Kasumi-1 (cell line): ENCODE data around the gene MPG.

Experiments used
- DNase-seq, 2 experiments: peaks; one replicate each; lab custom pipeline; 2025; lab: John Stamatoyannopoulos, UW

The MPG gene

DNA sequence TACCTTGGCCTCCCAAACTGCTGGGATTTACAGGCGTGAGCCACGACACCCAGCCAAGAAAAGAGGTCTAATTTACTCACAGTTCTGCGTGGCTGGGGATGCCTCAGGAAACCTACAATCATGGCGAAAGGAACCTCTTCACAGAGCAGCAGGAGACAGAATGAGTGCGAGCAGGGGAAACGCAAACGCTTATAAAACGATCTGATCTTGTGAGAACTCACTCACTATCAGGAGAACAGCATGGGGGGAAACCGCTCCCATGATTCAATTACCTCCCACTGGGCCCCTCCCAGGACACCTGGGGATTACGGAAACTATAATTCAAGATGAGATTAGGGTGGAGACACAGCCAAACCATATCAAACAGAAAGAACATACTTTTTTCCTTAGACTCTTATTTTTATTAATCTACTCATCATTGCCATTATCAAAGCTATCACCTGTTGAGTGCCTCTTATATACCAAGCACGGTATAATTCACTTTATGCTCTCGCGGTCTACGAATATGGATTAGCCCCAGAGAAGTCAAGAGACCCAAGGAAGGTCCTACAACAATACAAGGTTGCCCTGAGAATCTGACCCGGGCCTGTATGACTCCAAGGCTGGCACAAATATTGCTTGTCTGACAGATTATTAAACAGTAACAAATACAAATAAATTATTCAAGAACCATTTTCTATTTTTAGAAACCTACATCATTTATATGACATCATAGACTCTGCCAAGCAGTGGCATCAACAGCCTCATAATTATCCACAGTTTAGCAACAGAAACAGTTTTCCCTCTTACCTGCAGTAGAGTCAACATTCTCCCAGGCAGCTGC, 27.0 kb upstream of the MPG start:
- DNase-seq, result no peak

GRCh38 chr16:53346-54236, 24.4 kb upstream of the MPG start, which contains the start of the genes POLR3K and SNRNP25:
TSS of gene POLR3K (minus strand) at chr16:53608. CDS start at chr16:53586, 22 bp downstream.
TSS of gene SNRNP25 (plus strand) at chr16:53828. CDS start at chr16:54017, 189 bp downstream.
- peak; percentile 78 to 81 for DNase-seq

DNA sequence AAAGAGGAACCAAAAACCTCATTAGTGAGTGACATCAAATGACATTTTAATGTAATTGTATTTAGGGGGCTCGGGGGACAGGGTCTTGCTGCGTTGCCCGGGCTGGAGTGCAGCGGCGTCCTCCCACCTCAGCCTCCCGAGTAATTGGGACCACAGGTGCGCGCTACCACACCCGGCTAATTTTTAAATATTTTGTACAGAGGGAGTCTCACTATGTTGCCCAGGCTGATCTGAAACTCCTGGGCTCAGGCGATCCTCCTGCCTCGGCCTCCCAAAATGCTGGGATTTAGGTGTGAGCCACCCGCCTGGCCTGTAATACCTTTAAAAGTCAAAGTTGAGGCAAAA, 23.8 kb upstream of the MPG start:
- DNase-seq, result no peak

DNA sequence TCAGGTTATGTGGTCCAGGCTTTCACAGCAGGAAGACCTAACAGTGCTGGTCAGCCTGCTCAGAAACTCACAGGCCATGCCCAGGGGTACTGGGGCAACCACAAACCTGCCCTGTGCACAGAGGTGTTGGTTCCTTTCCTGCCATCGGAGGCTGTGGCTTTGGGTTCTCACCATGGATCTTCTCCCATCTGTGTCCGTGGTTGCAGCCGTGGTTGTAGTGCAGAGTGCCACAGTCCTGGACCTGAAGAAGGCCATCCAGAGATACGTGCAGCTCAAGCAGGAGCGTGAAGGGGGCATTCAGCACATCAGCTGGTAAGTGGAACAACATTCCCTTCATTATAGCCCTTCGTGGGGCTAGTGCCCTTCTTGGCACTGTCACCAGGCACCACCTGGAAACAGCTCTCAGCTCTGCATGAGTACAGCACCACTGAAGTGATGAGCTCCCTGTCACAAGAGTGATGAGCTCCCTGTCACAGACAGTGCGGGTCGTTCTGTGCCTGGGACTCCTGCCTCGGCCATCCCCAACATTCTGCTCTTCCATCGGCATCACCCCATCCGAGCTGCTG, 22.4 kb upstream of the MPG start:
- DNase-seq, result no peak

- DNase-seq, result no peak
These were observed 21.6 kb upstream of the MPG start for GRCh38 chr16:56231-56927.

DNA sequence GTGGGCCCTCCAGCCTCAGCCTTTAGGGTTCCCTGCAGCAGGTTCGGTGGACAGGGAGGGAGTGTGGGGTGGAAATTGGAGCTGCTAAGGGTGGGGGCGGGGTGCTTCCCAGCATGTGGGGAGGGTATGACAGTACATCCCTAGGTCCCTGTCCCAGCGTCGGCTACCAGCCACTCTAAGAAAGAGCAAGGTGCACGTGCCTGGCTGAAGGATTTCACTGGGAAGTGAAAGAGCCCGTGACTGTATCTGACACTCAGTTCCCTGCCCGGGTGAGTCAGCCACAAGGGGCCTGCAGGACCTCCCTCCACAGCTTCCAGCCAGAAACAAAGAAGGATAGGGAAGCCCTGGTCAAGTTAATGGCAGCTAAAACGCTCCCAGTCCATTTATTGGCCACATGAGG, 20.3 kb upstream of the MPG start:
- no peak for DNase-seq

GRCh38 chr16:58491-59439, 19.3 kb upstream of the MPG start:
- no peak for DNase-seq

DNA sequence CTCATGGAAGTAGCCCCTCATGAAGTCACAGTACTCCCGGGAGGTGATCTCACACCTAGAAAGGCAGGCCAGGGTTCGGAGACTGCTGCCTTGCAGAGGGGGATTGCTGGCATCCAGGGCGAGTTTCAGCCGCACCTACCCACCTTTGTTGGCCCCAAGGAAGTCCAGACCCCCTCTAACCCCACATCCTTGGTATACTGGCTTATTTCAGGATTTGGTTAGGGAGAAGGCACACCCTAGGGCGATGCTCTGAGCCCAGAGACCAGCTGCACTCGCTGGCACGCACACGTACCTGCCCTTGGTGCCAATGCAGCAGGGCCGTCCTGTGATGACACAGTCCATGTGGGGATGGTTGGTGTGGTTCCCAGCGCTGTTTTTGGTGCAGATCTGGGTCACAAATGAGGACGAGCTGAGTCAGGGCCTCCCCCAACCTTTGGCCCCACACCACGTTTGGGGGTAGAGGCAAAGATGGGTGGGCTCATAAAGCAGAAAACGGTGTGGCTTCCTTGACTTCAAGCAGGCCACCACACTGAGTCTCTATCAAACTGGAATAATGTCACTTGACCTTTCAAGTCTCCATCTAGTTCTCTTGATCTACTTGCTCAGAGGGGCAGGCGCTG, 18.5 kb upstream of the MPG start:
- DNase-seq, result no peak

DNA sequence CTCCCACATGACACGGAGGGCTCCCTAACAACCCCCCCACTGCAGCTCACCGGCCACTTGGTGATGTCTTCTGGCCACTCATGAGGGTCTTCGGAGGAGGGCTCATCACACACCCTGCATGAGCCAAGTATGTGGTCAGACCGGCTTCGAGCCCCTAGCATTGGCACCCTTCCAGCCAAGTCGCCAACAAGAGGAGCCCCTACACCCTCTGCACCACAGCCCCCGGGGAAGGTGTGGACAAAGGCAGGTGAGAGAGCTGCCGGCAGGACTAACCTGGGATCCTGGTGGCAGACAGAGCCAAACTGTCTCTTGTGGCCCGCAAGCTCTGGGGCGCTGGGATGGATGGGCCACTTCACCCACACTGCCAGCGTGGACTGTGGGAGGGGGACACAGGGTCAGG, 17.9 kb upstream of the MPG start:
- no peak for DNase-seq

DNA sequence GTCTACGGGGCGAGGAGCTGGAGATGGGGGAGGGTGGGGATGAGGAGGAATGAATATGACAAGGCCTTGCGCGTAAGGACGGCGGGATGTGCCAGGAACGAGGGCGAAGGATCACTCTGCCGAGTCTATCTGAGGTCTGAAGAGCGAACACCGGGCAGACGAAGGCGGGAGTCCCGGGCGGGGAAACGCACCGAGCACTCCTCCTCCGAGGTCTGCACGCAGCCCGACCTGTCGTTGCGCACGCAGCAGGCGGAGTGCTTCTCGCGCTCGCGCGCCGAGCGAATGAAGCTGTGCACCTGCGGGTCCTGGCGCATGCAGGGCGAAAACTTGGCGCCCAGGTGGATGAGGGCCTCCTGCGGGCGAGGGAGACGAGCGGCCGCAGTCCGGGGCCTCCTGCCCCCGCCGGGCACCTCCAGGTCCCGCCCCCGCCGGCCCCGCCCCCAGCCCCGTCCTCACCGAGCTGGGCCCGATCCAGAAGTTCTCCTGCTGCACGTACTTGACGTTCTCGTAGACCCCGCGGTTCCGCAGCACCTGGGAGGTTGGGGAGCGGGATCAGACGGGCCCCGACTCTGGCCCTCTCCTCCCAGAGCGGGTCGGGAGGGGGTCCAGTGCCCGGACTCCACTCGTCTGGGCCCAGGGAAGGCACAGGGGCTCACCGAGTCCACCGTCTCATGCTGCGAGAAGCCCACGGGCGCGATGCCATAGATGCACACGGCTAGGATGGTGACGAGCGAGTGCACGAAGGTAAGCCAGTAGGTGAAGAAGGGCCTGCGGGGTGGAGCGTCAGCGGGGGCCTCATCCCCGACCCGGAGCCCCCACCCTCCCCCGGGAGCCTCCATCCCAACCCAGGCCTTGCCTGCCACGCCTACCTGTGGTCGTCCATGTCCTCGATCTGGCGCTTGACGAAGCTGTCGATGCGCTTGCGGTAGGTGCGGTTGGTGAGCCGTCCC, 16.8 kb upstream of the MPG start:
- no peak for DNase-seq

GRCh38 chr16:61879-62281, 16.1 kb upstream of the MPG start:
- no peak for DNase-seq

- DNase-seq, result no peak
These were observed 15.6 kb upstream of the MPG start for GRCh38 chr16:62283-62967.

DNA sequence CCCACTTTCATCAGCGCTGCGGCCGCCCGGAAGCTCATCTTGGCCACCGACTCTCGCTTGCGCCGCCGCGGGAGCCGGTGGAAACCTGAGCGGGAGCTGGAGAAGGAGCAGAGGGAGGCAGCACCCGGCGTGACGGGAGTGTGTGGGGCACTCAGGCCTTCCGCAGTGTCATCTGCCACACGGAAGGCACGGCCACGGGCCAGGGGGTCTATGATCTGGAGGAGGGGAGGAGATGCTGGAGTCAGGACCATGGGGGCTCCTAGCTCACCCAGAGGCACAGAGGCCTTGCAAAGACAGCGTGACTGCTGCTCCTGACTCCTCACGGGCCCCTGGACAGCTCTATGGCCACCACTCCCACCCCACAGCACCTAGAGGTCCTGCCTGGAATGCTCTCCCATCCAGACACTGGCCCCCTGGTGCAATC, 15.0 kb upstream of the MPG start:
- DNase-seq, result no peak

DNA sequence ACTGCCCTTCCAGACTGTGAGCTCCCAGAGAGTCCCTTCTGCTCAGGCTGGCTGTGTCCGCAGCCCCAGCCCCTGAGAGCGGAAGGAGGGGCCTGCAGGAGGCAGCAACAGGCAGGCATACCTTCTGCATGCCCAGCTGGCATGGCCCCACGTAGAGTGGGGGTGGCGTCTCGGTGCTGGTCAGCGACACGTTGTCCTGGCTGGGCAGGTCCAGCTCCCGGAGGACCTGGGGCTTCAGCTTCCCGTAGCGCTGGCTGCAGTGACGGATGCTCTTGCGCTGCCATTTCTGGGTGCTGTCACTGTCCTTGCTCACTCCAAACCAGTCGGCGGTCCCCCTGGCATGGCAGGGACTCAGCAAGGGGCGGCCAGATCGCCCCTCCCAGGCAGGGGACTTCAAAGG, 14.6 kb upstream of the MPG start:
- no peak for DNase-seq

DNA sequence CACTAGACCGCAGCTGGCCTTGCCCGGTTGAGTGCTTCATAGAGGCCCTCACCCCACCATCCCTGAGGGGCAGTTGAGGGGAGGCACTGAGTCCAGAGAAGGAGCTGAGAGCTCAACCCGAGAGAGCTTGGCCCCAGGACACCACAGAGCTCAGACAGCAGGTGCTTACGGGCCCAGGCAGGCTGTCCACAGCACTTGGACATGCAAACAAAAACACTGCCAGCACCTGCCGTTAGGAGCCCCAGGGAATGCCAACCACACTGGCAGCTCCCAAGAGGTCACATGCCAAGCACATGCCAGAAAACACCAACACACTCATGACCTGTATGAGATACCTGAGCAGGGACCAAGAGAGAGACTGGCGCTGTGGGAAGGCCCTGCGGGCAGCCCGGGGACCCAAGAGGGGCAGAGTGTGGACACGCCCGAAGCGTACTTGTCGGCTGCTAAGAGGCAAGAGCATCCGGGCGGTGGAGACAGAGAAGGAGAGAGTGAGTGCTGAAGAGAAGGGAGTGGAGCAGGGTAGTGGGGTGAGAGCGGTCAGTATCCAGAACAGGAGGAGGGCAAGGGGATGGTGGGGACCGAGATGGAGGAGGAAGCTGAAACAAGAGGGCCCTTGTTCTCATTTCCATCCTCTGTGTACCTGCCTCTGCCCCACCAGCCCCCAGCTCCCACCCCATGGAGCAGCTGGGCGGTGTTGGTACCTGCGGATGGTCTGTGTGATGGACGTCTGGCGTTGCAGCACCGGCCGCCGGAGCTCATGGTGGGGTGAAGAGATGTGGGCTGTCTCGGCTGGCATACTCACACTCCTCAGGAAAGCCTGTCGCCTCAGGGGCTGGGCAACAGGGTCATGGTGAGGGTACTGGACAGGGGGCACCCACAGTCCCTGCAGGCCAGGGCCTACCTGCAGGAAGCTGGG, 13.8 kb upstream of the MPG start:
- no peak for DNase-seq

- no peak for DNase-seq
These were observed 13.1 kb upstream of the MPG start for GRCh38 chr16:64914-65255.

- DNase-seq, result peak; percentile 45 to 52
These were observed 12.3 kb upstream of the MPG start for GRCh38 chr16:65745-66144.
